HG02763 (cell line): ENCODE results near the gene DOCK9.
A peak's percentile ranks its signal among the peaks of the same experiment; 100 is the strongest.

Source experiments
- ATAC-seq: cut with Tn5 transposase; IDR thresholded peaks from one replicate; pipeline ENCODE4 v1.9.1; 2021; ENCODE audit warnings: mild to moderate bottlenecking, moderate library complexity; ENCODE audit not compliant: unreplicated experiment

The DOCK9 gene

DNA sequence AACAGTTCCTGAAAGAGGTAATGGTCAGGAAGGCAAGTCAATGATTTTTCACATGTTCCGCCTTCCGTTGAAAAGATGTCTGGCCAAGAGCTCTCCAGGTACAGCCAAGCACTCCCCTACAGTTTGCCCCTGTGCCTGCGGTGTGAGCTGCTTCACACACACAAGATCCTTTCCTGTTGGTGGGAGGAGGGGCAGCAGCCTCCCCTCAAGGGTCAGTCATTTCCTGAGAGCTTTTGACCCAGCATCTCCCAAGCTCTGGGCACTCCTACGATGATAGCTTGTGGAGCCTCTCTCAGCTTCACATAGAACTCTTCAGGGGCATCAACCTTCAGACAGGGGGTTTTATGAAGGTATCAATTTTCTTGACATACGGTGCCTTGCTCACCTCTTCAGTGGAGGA, 86.9 kb downstream of the DOCK9 start:
- no peak for ATAC-seq

DNA sequence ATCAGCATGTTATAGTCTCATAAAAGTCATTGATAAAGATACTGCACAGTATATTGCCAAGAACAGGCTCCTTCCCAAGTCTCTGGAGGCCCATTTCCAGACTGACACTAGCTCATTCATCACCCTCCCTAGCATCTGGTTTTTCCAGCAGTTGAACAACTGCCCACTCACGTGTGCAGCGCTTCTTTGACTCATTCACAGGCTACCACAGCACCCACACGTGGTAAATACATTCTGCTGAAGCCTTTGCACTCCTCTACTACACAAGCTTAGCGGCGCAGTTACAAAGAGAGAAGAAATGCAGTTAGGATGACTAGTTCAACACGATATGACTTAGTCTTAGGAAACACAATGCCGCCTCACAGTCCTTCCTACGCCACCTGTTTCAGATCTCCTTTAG, 87.7 kb downstream of the DOCK9 start:
- ATAC-seq = no peak

DNA sequence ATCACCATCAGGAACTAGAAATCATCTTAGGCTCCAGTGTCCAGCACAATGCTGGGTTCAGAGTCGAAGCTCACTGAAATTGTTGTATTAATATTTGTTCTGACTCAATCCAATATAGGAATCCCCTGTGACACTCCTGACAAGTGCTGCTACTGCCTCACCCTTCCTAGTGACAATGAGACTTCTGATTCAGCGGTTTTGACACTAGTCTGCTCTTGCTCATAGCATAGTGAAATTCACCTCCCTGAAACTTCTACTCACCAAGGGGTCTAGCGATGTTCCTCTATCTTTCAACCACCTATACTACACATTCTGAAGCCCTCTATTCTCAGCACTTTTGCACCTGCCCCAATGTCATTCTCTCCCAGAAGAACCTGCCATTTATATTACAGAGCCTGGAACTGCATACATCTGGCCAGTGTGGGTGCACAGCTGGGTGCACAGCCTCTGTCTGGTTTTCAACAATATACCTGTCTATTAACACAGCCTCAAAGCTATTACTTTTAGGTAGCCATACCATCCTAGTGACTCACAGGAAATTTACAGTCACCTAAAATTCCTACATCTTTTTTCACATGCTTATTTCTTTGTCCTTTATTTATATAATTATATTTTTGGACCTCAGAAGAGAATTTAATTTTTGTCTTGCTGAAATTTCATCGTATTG, 88.3 kb downstream of the DOCK9 start:
- no peak for ATAC-seq

DNA sequence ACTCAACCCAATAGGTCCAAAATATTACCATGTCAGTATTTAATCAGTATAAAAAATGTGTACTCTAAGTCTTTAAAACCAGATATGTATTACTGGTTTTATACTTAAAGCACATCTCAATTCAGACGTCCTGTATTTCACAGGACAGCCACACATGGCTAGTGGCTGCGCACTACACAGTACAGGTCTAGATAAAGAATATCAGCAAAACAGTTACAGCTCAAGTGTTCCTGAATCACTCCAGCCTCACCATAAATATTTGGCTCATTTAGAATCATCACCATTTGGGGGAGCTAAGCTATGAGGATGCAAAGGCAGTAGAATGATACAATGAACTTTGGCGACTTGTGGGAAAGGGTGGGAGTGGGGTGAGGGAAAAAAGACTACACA, 89.0 kb downstream of the DOCK9 start:
- no peak for ATAC-seq

DNA sequence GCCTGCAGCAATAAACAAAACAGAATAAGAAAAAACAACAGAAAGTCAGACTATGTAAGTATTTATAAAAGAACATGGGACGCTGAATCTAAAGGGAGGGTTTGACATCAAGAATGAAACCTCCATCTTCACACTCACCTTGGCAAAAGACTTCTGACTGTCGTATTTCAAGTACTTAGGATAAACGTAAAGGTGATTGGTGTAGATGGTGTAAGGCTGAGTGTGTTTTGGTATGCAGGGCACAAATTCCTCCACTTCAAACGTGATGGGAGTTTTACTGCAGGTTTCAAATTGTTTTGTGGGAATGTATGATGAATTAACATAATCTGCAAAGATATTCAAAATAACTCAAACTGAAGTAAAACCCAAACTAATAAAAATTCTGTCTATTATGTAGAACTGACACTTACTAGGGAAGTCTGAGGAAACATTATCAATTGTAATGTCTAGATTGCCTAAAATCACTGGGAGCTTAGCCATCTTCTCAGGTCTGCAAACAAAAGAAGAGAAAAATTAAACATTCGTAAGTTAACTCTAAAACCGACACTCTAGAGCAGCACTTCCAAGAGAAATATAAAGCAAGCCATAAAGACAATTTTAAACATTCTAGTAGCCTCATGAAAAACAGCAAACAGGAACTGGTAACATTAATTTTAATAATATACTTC, 89.5 kb downstream of the DOCK9 start:
- ATAC-seq = no peak

DNA sequence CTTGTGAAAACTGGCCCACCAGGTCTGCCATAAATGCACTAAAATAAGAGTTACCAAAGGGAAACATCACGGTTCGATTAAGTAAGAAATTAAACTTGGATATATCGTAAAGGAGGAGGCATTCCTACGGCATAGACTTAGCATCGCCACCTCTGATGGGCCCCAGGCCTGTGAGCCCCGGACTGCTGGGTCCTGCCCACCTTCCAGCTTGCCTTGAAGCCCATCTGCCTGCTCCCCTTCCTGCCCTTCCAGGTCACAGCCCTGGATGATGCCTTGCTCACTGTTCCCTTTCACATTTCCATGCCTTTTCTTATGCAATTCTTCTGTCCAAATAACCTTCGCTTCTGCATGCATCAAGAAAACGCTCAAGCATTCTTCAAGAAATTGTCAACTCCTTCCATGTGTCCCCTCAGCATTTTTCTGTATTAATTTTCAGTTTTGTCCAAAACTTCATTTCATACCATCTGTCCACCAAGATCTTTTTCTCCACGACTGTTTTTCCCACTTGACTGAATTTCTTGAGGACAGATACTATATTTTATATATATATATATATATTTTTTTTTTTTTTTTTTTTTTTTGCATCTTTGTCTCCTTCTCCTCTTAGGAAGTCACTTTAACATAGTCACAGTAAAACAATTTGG, 91.2 kb downstream of the DOCK9 start:
- no peak for ATAC-seq

DNA sequence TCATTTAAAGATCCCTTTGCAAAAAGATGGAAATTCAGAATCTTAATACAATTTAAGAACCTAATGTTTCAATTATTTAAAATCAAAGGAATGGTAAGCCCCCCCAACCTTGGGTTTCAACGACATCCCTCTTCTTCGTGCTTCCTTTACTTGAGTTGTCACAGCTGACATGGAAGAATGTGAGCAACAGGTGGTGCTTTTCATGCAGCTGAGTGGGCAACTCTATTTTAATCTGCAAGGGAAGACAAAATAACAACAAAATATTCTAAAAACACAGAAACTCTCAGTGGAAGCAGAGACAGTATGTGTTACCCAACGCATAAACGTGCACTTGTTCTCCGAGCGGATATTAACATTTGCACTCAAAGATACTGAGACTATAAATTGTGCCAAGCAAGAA, 92.3 kb downstream of the DOCK9 start:
- ATAC-seq = no peak

DNA sequence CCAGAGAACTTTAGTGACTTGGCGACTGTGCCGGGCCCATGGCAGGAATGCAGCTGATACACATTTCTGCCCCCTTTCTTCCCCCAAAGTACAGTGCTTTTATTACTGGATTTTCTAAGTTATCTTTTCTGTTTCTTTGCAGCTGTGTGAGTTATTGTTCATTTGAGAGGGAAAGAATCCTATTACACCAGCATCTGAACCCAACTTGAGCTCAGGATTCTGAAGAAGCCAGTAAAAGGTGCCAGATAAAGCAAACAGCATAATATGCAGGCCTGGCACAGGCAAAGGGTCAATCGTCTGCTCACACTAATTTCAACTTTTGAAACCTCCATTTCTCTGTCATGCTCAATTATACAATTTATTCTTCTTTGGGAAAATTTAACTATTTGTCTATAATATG, 93.9 kb downstream of the DOCK9 start:
- ATAC-seq = no peak

- no peak for ATAC-seq
Observed at GRCh38 chr13:98881390-98881789, 96.5 kb downstream of the DOCK9 start.

DNA sequence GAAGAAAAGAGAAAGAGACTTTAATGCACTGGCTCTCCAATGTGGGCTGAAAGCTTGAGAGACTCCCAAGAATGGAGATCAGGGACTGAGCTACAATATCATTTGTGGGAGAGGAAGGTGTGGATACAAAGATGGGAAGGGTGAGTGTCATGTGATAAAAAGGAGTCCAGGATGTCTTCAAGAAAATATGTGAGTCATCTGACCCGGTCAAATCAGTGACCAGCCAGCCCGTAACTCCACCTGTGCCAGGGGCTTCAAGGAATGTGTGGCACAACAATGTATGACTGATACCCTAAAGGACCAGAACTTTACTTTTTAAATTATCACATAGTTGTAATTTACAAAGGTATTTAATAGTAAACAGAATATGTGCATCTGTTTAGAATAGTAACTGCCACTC, 97.2 kb downstream of the DOCK9 start:
- no peak for ATAC-seq

DNA sequence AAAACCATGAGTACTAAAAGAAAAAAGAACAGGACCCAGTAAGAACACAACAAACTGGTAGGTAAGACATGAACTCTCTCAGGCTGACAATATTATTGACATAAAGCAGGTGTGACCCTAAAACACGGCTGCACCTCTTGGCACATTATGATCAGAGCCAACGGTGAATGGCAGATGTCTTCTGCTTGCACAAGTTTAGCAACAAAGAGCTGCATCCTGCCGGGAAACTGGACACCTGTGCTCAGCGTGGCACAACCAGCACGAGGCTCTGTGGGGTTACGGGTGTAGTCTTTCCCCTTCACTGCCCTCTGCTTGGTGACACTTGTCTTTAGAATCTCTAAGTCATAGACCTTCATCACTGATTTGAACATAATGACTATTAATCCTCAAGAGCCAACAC, 97.9 kb downstream of the DOCK9 start:
- no peak for ATAC-seq

GRCh38 chr13:98879127-98879520, 98.7 kb downstream of the DOCK9 start:
- no peak for ATAC-seq

- ATAC-seq = no peak
Observed at GRCh38 chr13:98878486-98879126, 99.3 kb downstream of the DOCK9 start.

GRCh38 chr13:98877936-98878335, 99.9 kb downstream of the DOCK9 start:
- ATAC-seq = no peak

GRCh38 chr13:98877466-98877865, 100.4 kb downstream of the DOCK9 start:
- no peak for ATAC-seq

- ATAC-seq = peak; percentile 63
Observed at GRCh38 chr13:98875146-98875729, 102.6 kb downstream of the DOCK9 start.

DNA sequence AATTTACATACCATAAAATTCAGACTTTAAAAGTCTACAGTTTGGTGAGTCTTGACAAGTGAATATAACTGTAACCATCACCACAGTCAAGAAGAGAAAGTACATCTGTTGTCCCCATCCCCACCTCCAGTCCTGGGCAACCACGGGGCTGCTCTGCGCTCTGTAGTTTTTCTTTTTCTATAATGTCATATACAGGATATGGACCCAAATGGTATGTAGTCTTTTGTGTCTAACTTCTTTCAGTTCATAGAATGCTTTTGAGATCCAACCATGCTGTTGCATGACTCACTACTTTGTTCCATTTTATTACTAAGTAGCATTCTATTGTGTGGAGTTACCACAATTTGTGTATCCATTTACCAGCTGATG, 103.9 kb downstream of the DOCK9 start:
- ATAC-seq = no peak

DNA sequence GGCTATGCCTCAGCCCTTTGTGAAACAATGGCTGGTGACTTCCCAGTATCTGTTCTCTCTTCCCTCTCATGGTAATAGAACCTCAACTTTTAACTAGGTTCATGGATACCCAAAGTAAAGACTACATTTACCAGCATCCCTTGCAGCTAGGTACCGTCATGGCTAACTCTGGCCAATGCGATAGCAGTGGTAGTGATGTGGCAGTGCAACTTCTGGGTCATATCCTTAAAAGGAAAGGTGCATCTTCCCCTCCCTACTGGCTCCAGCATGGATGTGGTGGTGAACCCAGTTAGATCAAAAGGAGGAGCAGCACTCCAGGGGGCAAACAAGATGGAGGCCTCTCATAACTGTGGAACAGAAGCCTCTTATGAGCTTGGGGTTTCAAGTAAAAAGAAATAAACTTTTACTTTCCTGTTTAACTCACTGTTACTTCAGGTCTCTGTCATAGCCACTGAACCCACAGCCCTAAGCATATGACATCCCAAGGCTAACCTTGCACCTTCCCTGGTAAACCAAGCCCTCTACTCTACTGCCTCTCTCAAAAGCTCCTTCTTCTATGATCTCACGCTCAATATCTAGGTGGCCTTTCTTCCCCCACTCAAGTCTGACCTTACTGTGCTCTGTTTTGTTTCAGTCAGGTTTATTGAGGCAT, 104.4 kb downstream of the DOCK9 start:
- ATAC-seq = no peak

DNA sequence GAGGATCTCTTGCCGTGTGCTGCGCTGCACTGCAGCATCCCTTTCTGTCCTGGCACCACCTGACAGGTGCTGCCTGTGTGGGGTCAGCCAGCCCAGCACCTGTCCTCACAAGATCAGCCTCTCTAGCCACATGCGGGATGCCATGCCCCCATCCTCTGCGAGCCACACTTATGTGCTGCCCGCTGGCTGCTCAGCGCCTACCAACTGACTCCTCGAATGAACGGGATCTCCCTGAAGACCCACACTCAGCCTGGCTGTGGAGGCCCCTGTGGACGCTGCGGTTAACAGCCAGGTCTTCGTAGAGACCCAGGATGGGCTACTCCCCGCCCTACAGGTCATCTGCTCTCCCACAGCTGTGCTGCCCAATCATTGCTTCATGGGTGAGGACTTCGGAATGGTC, 106.1 kb downstream of the DOCK9 start:
- ATAC-seq = no peak

- ATAC-seq = no peak
Observed at GRCh38 chr13:98869408-98870090, 108.3 kb downstream of the DOCK9 start.

DNA sequence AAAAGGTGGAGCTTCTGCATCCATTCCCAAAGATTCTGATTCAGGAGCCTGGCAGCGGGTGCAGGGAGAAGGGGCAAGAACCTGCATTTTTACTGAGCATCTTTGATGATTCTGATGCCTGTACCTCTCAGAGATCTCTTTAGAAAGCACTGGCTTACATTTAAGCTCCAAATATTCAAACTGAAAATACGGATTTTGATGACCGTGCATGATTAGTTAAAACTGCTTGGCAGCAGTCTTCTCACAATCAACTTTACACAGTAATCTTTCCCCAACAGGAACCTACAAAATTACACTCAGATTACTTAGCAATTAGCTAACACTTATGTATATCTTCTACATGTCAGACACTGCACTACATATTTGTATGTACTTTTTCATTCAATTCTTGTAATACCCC, 108.9 kb downstream of the DOCK9 start:
- no peak for ATAC-seq
